ENCODE data around the gene FBXL7.

GRCh38 chr5:15587916-15588315, 87.9 kb downstream of the FBXL7 start:
- TF ChIP-seq CTCF (IDR thresholded peaks at IDR 0.05) (no peak), EZH2 (IDR thresholded peaks at IDR 0.05; ENCODE audit: borderline replicate concordance, insufficient read depth, low read depth, low read length, poor library complexity, severe bottlenecking) (no peak)

Measured in B cell (primary cell).